Measurements from ENCODE around the gene SIAH1. TPM values are rescaled to one million over a fixed set of nuclear protein-coding genes. Genes with fewer than 3 reads are reported as not detected.

SIAH1 gene
- polyA plus RNA-seq, 1 donor from 2014 or later = 96.6 TPM

GRCh38 chr16:48342591-48342990 lies 42.6 kb downstream of the SIAH1 start:
- H3F3A ChIP-seq (ENCODE audit: insufficient read depth, low read length, poor library complexity, severe bottlenecking) = no peaks in the 10 kb centered on the region
- H3K36me3 ChIP-seq (ENCODE audit: insufficient read depth, low read length) = no peaks in the 10 kb centered on the region
- no peak overlapping the region for H3K4me2 ChIP-seq (ENCODE audit: low read length)
- no peaks in the 10 kb centered on the region for H3K9me3 ChIP-seq (ENCODE audit: low read length)
- no peaks in the 10 kb centered on the region for H4K20me1 ChIP-seq (ENCODE audit: insufficient read depth)
- H3K27ac ChIP-seq (ENCODE audit: low read length) = no peak overlapping the region
- H3K4me3 ChIP-seq (ENCODE audit: low read length) = no peak overlapping the region
- H3K9ac ChIP-seq (ENCODE audit: low read length) = no peak overlapping the region
- no peaks in the 10 kb centered on the region for H3K27me3 ChIP-seq (ENCODE audit: insufficient read depth, low read depth, low read length)
- H3K9me2 ChIP-seq (ENCODE audit: insufficient read depth, low read length) = no peaks in the 10 kb centered on the region
- H2AFZ ChIP-seq (ENCODE audit: low read depth, low read length) = no peak overlapping the region
- TF ChIP-seq MXI1 (conservative IDR thresholded peaks at IDR 0.05; ENCODE audit: poor library complexity, severe bottlenecking) (no peak), EZH2 (IDR thresholded peaks at IDR 0.05; ENCODE audit: borderline replicate concordance, insufficient read depth, low read length, poor library complexity, severe bottlenecking) (no peak), RAD21 (conservative IDR thresholded peaks at IDR 0.05) (no peak), CTCF (IDR thresholded peaks at IDR 0.05; ENCODE audit: poor library complexity, severe bottlenecking) (no peak), TAF1 (IDR thresholded peaks at IDR 0.05; ENCODE audit: low read depth) (no peak), REST (IDR thresholded peaks at IDR 0.05; ENCODE audit: borderline replicate concordance) (no peak), SMC3 (conservative IDR thresholded peaks at IDR 0.05; ENCODE audit: poor library complexity) (no peak), EP300 (conservative IDR thresholded peaks at IDR 0.05; ENCODE audit: poor library complexity, severe bottlenecking) (no peak), POLR2AphosphoS5 (IDR thresholded peaks at IDR 0.05) (no peak)
- H3K79me2 ChIP-seq (replicated peaks; ENCODE audit: insufficient read depth, low read length) = no peaks in the 10 kb centered on the region

DNA sequence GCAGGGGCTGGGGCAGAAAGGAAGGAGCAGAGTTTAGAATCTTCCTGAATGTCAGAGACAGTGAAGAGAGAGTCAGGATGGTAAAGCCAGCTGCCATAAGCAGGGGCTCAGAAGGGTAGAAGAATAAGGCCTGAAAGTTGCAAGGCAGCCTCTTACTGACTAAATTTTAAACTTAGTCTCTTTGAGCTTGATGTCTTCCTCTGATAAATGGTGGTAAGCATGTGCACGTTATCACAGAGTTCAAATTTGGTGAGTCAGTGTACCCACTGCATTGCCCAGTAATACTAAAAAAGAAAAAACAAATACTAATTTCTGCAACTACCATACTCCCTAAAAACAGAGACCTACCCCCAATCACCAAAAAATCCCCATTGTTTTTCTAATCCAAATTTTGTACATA lies 45.2 kb downstream of the SIAH1 start:
- Histone ChIP-seq H3K36me3 (ENCODE audit: insufficient read depth, low read length) (no peaks in the 10 kb centered on the region), H2AFZ (ENCODE audit: low read depth, low read length) (no peak overlapping the region), H3K79me2 (replicated peaks; ENCODE audit: insufficient read depth, low read length) (no peaks in the 10 kb centered on the region), H3F3A (ENCODE audit: insufficient read depth, low read length, poor library complexity, severe bottlenecking) (no peaks in the 10 kb centered on the region), H3K4me3 (ENCODE audit: low read length) (no peak overlapping the region), H3K9ac (ENCODE audit: low read length) (no peak overlapping the region), H3K9me3 (ENCODE audit: low read length) (no peaks in the 10 kb centered on the region), H3K9me2 (ENCODE audit: insufficient read depth, low read length) (no peaks in the 10 kb centered on the region), H3K27me3 (ENCODE audit: insufficient read depth, low read depth, low read length) (no peaks in the 10 kb centered on the region), H4K20me1 (ENCODE audit: insufficient read depth) (no peaks in the 10 kb centered on the region), H3K27ac (ENCODE audit: low read length) (no peak overlapping the region), H3K4me2 (ENCODE audit: low read length) (no peak overlapping the region)
- no peak for TF ChIP-seq MXI1 (conservative IDR thresholded peaks at IDR 0.05; ENCODE audit: poor library complexity, severe bottlenecking)
- TF ChIP-seq REST (IDR thresholded peaks at IDR 0.05; ENCODE audit: borderline replicate concordance) = no peak
- no peak for TF ChIP-seq SMC3 (conservative IDR thresholded peaks at IDR 0.05; ENCODE audit: poor library complexity)
- TF ChIP-seq TAF1 (IDR thresholded peaks at IDR 0.05; ENCODE audit: low read depth) = no peak
- TF ChIP-seq CTCF (IDR thresholded peaks at IDR 0.05; ENCODE audit: poor library complexity, severe bottlenecking) = no peak

Data from neural cell (in vitro differentiated cells).